Activated CD8-positive, alpha-beta T cell treated with anti-CD3 and anti-CD28 coated beads for 36 hours (primary cell): Measurements from ENCODE around the gene TNIK. TPM values are rescaled to one million over a fixed set of nuclear protein-coding genes. Genes with fewer than 3 reads are reported as not detected.

Experiments used
- ATAC-seq: fragments of 200-7000 bp; cut with Tn5 transposase; one replicate; pipeline ENCODE4 v1.10.0; 2021; ENCODE audit warnings: mild to moderate bottlenecking, moderate library complexity
- CTCF ChIA-PET: fragments of 350-600 bp; sonication (Branson Sonifier 250); formaldehyde crosslinking; loops from one replicate; lab custom pipeline; 2021; ENCODE audit warnings: antibody characterized with exemption; lab: Charles Lee
- POLR2A ChIA-PET: fragments of 350-600 bp; sonication (Branson Sonifier 250); formaldehyde crosslinking; loops from one replicate; lab custom pipeline; 2021; ENCODE audit warnings: antibody characterized with exemption; lab: Charles Lee
- DNase-seq: peaks from one replicate; pipeline ENCODE4 v3.0.0-alpha.2; 2020
- H3K27ac Mint-ChIP-seq: one replicate; pipeline ENCODE4 v1.8.0; 2021; ENCODE audit warnings: mild to moderate bottlenecking, mixed read lengths
- H3K27me3 Mint-ChIP-seq: one replicate; pipeline ENCODE4 v1.8.0; 2021; ENCODE audit warnings: mixed read lengths
- H3K36me3 Mint-ChIP-seq: one replicate; pipeline ENCODE4 v1.8.0; 2021; ENCODE audit warnings: low read depth, mixed read lengths
- H3K4me1 Mint-ChIP-seq: one replicate; pipeline ENCODE4 v1.8.0; 2021; ENCODE audit warnings: low read depth, mixed read lengths
- H3K4me3 Mint-ChIP-seq: one replicate; pipeline ENCODE4 v1.8.0; 2021; ENCODE audit warnings: mild to moderate bottlenecking, moderate library complexity, mixed read lengths
- H3K9me3 Mint-ChIP-seq: one replicate; pipeline ENCODE4 v1.8.0; 2021; ENCODE audit warnings: mixed read lengths
- CTCF ChIP-seq: fragments of 200-600 bp; IDR thresholded peaks from one replicate; pipeline ENCODE4 v1.8.0; 2022; ENCODE audit warnings: antibody characterized with exemption, mild to moderate bottlenecking
- intact Hi-C: fragments of 100-400 bp; cut with micrococcal nuclease; formaldehyde crosslinking; loops from one replicate; pipeline ENCODE4 v1.10.0; 2022
- total RNA-seq, 2 experiments: library from RNA; stranded (reverse); gene quantifications; one replicate each; pipeline ENCODE4 v1.2.3, GENCODE V29; 2021

The TNIK gene
- total RNA-seq, 2 experiments from 2014 or later: 25.1 to 28.8 TPM

GRCh38 chr3:171320750-171321558 is 139.3 kb downstream of the TNIK start:
- ChIA-PET POLR2A (no interaction called here), CTCF (interaction anchor here (1.8 kb wide), 1 partner anchor 8 kb away, joined by 5 read pairs; no protein-coding TSS in a partner anchor)
- peaks cover 3% of the 10 kb centered on the region for H3K9me3 Mint-ChIP-seq
- no peaks in the 10 kb centered on the region for H3K27me3 Mint-ChIP-seq
- H3K4me1 Mint-ChIP-seq: peaks cover 27% of the 10 kb centered on the region
- DNase-seq: no peak
- H3K27ac Mint-ChIP-seq: no peak overlapping the region
- H3K36me3 Mint-ChIP-seq: no peaks in the 10 kb centered on the region
- intact Hi-C loops: no loop called here
- no peak for TF ChIP-seq CTCF
- no peak overlapping the region for H3K4me3 Mint-ChIP-seq
- no peak for ATAC-seq

GRCh38 chr3:171317171-171317570 is 143.0 kb downstream of the TNIK start:
- Mint-ChIP-seq H3K36me3 (no peaks in the 10 kb centered on the region), H3K9me3 (no peaks in the 10 kb centered on the region), H3K27ac (no peak overlapping the region), H3K27me3 (no peaks in the 10 kb centered on the region), H3K4me1 (peaks cover 47% of the 10 kb centered on the region), H3K4me3 (no peak overlapping the region)
- intact Hi-C loops: no loop called here
- no peak for TF ChIP-seq CTCF
- ChIA-PET CTCF (interaction anchor here (0.9 to 2.9 kb wide), 4 partner anchors 10 to 154 kb away, joined by 3 to 9 read pairs (median 4); no protein-coding TSS in a partner anchor), POLR2A (interaction anchor here (1.0 kb wide), 1 partner anchor 14 kb away, joined by 3 read pairs; no protein-coding TSS in a partner anchor)
- DNase-seq (no peak), ATAC-seq (no peak)

- Mint-ChIP-seq H3K4me1 (peaks cover 48% of the 10 kb centered on the region), H3K4me3 (no peak overlapping the region), H3K27ac (no peak overlapping the region), H3K9me3 (no peaks in the 10 kb centered on the region), H3K36me3 (no peaks in the 10 kb centered on the region), H3K27me3 (no peaks in the 10 kb centered on the region)
- no peak for DNase-seq
- no peak for ATAC-seq
- POLR2A ChIA-PET: no interaction called here
- CTCF ChIA-PET: interaction anchor here (0.7 to 2.9 kb wide), 3 partner anchors 11 to 36 kb away, joined by 3 to 9 read pairs (median 4); no protein-coding TSS in a partner anchor
- TF ChIP-seq CTCF: no peak
- intact Hi-C loops: no loop called here
These were observed 144.3 kb downstream of the TNIK start for GRCh38 chr3:171315919-171316318.

- no peak for TF ChIP-seq CTCF
- Mint-ChIP-seq H3K4me1 (peaks cover 54% of the 10 kb centered on the region), H3K27ac (no peak overlapping the region), H3K27me3 (no peaks in the 10 kb centered on the region), H3K4me3 (no peak overlapping the region), H3K36me3 (no peaks in the 10 kb centered on the region), H3K9me3 (no peaks in the 10 kb centered on the region)
- intact Hi-C loops: no loop called here
- DNase-seq: no peak
- ATAC-seq: no peak
- CTCF ChIA-PET: no interaction called here
- POLR2A ChIA-PET: no interaction called here
These were observed 145.1 kb downstream of the TNIK start for GRCh38 chr3:171315101-171315500.

- peaks cover 58% of the 10 kb centered on the region for H3K4me1 Mint-ChIP-seq
- DNase-seq (no peak), ATAC-seq (no peak)
- ChIA-PET POLR2A (no interaction called here), CTCF (interaction anchor here (1.2 kb wide), 1 partner anchor 15 kb away, joined by 3 read pairs; no protein-coding TSS in a partner anchor)
- no peaks in the 10 kb centered on the region for H3K36me3 Mint-ChIP-seq
- H3K4me3 Mint-ChIP-seq: no peak overlapping the region
- no peaks in the 10 kb centered on the region for H3K27me3 Mint-ChIP-seq
- H3K9me3 Mint-ChIP-seq: no peaks in the 10 kb centered on the region
- TF ChIP-seq CTCF: no peak
- intact Hi-C loops: no loop called here
- H3K27ac Mint-ChIP-seq: no peak overlapping the region
These were observed 145.9 kb downstream of the TNIK start for GRCh38 chr3:171314341-171314740.
